SKM-1 treated with dmso at 0.1 percent for 144 hours (cell line): ENCODE data around the gene GHR.

ENCODE experiments used
- DNase-seq: peaks from one replicate; lab custom pipeline; 2025; ENCODE audit not compliant: unreplicated experiment; lab: John Stamatoyannopoulos, UW

The GHR gene

GRCh38 chr5:42597318-42597937, 174.2 kb downstream of the GHR start:
- no peak for DNase-seq

DNA sequence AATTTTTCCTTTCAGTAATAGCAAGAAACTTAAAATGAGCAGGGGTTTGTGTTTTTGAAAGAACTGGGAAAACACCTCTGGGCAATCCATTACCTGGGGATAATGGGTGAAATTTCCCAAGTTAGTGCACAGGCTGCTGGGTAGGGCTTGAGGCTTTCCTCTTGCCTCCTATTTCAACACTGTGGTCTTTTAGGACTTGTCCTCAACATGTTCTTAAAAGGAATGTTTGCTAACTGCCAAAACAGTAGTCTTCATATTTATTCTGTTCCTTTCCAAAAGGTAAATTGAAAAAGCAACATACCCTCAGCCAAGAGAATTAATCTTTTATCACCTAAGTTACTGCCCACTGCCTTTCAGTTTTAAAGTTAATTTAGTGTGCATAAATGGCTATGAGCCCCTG, 175.1 kb downstream of the GHR start:
- DNase-seq = no peak

DNA sequence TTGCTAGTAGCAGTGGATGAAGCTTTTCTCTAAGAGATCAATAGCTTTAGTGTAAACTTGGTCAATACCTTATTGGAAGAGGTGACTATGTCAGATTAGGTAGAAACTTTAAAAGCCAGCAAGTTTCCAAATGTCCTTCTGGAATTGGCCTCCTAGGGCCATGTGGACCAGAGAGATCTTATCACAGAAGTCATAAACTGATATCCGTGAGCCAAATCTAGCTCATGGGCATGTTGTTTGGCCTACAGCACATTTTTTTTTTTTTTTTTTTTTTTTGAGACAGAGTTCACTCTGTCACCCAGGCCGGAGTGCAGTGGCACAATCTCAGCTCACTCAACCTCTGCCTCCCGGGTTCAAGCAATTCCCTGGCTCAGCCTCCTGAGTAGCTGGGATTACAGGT, 175.9 kb downstream of the GHR start:
- DNase-seq = no peak

- DNase-seq = no peak
Observed at GRCh38 chr5:42600441-42600840, 177.2 kb downstream of the GHR start.

- no peak for DNase-seq
Observed at GRCh38 chr5:42604171-42604711, 181.0 kb downstream of the GHR start.

GRCh38 chr5:42605490-42605889, 182.3 kb downstream of the GHR start:
- no peak for DNase-seq

GRCh38 chr5:42606464-42606869, 183.2 kb downstream of the GHR start:
- DNase-seq = no peak

DNA sequence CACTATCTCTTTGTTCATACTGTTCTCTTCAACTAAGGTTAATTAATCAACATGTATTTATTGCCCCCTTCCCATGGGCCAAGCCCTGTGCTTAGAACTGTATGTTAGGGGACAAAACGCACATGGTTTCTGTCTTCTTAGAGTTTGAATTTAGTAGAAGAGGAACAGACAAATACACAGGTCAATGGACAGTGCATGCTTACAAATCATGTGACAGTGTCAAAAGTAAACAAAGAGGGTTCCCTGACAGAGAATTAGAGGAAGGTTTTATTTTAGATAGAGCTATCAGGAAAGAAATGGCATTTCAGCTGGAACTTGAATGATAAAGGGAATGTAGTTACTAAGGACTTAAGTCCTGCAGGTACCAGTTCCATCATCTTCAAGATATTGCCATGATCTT, 188.2 kb downstream of the GHR start:
- DNase-seq = no peak

DNA sequence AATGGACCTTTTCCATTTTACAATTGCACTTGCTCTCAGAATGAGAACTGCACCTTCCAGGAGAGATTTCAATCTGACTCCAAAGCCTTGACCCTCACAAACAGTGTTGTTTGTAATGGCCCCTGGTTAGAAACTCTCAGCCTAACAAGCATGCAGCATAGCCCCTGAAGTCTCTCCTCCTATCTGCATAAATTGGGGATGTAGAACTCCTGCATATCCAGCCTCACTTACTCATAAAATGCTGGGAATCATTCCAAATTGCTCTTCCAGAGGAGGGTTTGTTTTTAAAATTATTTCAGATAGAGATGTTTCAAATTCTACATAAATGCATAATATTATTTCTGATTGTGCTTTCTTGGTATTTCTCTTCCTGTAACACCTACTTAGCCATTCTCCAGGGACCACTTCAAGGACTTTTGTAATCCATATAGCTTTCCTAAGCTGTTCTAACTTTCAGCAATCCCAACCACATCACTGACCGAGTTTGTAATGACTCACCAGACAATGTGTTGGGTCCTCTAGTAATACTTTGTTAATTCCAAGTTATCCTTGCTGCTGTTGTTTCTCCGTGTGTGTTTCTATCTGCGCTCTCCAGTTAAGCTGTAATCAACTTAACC, 189.6 kb downstream of the GHR start:
- DNase-seq = no peak

DNA sequence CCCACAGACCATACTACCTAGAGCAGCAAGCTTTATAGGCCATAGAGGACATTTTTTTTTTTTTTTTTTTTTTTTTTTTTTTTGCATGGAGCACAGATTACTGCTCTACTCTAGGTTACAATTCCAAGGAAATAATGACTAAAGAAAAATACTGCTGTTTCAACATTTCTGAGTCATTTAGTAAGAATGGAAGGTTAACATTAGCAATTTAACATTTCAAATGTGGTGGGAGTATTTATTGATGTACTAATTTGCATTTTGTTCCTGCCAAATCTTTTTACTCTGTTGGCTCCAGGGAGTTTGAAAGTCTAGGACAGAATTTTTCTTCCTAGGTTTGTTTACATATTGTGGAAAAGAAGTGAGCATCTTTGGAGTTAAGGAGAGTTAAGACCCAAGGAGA, 191.3 kb downstream of the GHR start:
- no peak for DNase-seq

GRCh38 chr5:42620579-42621216, 197.5 kb downstream of the GHR start:
- no peak for DNase-seq

DNA sequence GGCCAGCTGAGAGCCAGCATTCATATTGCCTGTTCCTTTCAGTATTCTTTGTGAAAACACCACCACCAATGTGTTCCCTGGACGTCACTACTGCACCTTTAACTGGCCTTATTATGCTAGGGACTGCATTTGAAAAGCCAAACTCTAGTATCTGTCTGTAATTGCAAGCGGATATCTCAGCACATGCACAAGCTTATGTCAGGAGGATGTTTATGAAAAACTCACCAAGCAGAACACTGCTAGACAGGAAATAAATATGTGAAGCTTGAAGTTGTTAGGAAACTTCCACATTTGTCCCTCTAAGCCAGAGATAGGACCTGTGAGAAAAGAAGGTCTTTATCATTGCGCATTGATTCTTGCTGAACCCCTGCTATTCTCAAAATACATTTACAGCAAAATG, 198.0 kb downstream of the GHR start:
- DNase-seq = no peak

GRCh38 chr5:42621662-42622061, 198.4 kb downstream of the GHR start:
- no peak for DNase-seq

DNA sequence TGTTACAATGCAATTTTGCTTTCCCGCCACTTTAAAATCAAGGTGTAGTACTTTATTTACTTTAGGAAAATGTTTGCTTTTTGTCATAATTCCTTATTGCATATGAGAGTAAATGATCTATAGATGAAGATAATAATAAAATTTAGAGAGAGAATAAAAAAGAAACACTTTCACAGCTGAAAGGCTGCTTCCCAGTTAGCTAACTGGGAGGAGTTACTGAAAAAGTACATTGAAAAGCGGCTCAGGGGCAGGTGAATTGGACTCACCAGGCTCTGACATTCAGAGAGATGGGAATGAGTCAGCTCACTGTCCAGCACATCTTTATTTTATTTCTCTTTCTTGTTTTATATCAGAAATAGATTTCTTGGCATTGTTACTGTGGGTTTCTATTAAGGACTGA, 201.7 kb downstream of the GHR start:
- DNase-seq = no peak

GRCh38 chr5:42626462-42626861, 203.2 kb downstream of the GHR start:
- no peak for DNase-seq

- no peak for DNase-seq
Observed at GRCh38 chr5:42628821-42629220, 205.6 kb downstream of the GHR start.

DNA sequence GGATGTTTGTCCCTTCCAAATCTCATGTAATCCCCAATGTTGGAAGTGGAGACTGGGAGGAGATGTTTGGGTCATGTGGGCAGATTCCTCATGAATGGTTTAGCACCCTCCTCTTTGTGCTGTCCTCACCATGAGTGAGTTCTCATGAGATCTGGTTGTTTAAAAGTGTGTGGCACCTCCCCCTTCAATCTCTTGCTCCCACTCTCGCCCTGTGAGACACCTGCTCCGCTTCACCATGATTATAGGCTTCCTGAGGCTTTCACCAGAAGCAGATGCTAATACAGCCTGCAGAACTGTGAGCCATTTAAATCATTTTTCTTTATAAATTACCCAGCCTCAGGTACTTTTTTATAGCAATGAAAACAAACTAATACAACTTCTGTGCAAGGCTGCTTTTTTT, 206.0 kb downstream of the GHR start:
- DNase-seq = no peak

- no peak for DNase-seq
Observed at GRCh38 chr5:42631241-42631640, 208.0 kb downstream of the GHR start.

DNA sequence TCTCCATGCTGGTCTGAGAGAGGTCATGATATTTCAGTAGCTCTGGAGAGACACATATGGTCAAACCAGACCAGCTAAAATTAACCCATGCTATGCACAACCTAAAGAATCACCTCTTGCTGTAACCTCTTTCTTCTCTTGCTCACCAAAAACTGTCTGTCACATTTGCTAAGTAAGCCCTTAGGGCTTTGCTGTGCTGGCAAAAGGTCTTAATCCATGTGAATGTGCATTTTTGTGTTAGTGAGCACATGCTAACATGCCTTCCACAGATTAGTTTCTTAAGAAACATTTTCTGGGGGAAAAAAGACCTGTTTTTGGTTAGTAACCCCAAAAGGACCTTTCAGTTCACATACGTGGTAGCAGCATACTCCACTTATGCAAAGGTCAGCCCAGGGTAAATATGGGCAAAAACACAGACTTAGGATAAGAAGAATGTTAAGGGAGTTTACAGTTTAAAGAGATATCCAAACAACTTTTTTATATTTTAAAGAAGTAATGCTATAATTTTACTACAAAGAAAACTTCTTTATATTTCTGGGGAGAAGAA, 209.2 kb downstream of the GHR start:
- DNase-seq = no peak

GRCh38 chr5:42634575-42634974, 211.3 kb downstream of the GHR start:
- DNase-seq = no peak

DNA sequence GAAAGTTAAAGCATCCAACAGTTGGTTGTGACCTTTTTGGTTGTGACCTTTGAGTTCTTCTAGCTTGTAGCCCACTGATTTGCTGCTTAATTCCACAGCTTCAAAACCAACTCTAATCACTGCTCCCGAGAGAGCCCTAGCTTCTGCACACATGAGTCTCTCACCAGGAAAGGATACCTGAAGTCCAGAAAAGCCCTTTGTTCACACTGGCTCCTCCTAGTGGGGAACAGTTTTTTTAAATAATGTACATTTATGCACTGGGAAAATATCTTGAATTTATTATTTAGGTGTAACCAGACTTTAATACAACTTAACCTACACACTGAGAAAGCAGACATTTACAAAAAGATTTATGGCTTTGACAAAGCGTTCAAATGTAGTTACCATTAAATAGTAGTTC, 213.2 kb downstream of the GHR start:
- DNase-seq = peak; percentile 15

GRCh38 chr5:42636946-42637345, 213.7 kb downstream of the GHR start:
- no peak for DNase-seq
